NCI-H226 (cell line): ENCODE measurements around the gene NDST3.
A peak's percentile ranks its signal among the peaks of the same experiment; 100 is the strongest.

ENCODE experiments used
- DNase-seq: peaks from one replicate; pipeline ENCODE4 v3.0.0-alpha.2; 2015

NDST3 gene

GRCh38 chr4:118082182-118082581, 47.9 kb downstream of the NDST3 start:
- no peak for DNase-seq

DNA sequence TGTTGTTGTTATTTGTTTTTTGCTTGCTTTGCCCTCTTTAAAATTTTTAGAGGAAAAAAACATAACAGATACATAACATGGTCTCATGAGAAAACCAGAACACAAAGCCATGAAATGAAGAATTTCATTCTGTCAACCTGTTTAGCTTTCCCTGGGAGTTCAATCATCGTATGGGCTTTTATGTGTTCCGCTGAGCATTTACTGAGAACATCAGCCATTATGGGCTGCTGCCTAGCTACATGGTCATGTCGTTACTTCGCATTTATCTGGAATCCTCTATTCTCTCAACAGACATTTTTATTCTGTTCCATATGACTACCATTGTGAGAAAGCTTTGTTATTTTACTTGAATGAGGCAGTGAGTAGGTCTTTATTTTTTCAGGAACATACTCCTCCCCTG, 51.4 kb downstream of the NDST3 start:
- no peak for DNase-seq

DNA sequence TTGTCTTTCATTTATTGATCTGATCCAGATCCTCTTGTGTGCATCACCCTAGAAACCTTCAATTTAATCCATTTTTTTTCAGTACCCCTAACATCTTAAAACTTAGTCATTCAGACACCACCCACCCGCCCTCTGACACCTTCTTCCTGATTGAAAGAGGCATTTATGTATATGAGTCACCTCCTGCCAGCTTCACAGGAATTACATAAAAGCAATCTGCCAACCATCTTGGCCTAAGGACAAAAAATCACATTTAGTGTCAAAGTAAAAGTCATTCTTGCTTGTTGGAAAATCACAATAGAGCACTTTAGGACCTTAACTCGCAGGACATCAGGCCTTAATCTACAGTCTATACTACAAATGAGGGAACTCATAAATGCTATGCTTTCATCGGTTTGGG, 52.1 kb downstream of the NDST3 start:
- peak; percentile 56 for DNase-seq

- DNase-seq, result no peak
These were observed 53.1 kb downstream of the NDST3 start for GRCh38 chr4:118087366-118087765.

GRCh38 chr4:118099106-118099505, 64.8 kb downstream of the NDST3 start:
- DNase-seq, result no peak

GRCh38 chr4:118102195-118102594, 67.9 kb downstream of the NDST3 start:
- no peak for DNase-seq

DNA sequence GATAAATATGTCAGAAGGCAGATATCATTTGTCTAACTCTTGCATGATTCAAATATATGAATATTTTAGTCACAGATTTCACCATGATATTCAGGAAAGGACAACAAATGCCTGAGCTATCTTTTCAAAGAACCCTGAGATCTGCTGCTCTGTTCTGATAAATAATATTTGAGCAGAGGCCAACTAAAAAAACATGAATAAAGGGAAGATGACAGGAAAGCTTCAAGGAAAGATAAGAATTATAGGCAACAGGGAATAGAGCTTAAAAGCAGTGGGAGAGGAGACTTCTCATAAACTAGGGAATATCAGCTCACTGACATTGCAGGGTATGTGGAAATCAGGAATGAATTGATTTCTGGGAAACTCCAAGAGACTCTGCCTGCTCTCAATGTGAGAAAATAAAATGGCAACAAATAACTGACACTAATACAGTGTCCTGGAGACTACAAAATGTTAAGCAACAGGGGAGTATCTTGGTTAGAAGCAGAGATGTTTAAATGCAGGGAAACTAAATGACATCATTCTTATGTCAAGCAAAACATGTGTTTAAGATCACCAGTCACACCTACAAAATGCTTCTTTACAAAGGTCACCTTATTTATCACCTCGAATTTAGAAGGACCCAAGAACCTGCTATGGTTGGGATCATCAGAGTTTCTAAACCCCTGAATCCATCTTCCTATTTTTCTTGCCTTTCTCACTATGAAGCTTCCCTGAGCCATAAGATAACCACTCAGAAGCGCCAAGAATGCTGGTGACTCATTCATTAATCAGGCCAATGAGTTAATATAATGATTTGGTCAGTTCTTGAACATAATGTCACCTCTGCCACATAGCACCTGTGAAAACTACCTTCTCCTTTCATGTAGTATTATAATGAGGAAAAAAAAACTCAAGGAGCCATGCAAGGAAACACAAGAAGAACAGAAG, 78.1 kb downstream of the NDST3 start:
- DNase-seq, result peak; percentile 72

DNA sequence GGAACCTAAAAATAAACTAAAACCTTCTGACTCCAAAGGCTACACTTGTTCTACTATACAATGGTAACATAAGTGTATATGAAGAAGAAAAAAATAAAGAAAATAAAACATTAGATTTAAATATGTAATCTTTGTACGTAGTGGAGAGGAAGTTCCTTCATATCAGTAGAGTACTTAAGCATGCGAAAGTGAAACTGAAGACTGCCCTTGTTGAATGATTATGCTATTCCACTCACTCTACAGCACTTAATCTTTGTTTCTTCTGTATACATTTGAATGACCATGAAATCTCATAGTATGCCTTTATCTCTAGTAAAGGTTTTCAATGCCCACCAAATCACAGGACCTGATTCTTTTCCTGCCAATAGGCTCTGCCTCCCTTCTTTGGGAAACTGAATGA, 78.9 kb downstream of the NDST3 start:
- DNase-seq, result no peak

- DNase-seq, result peak; percentile 12
These were observed 80.4 kb downstream of the NDST3 start for GRCh38 chr4:118114720-118115119.

GRCh38 chr4:118120120-118120760, 86.0 kb downstream of the NDST3 start:
- DNase-seq, result no peak

DNA sequence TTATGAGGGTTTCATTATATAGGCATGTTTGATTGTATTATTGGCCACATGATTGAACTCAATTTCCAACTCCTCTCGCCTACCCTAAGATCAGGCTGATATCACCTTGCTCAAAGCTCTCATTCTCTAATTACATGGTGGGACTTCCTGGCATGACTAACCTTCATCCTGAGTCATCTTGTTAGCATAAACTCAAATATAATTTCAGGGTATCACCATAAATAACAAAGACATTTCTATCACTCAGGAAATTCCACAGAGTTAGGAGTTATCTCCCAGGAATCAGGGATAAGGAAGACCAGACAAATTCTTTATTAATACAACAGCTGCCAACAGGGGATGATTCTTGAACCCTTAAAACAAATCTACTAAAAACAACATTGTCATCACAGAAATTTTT, 90.7 kb downstream of the NDST3 start:
- DNase-seq, result peak; percentile 31

GRCh38 chr4:118139241-118139640, 105.0 kb downstream of the NDST3 start:
- no peak for DNase-seq

- no peak for DNase-seq
These were observed 107.0 kb downstream of the NDST3 start for GRCh38 chr4:118141240-118141639.

DNA sequence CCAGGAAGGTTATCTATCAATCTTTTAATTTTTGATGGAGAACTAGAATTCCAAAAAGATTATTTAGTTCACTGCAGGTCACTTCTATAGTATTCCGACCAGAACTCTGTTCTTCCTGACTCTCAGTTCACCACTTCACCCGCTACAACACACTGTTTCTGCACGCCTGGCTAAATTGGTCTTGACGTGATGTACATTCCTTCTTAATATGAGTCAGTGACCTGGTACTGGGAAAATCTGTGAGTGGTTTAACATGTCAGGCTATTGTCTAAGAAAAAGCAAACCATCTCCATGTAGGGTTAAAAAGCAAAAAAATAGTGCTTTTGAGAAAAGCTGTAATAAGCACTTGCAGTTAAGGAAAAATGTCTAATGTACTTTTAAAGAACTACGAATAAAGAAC, 120.4 kb downstream of the NDST3 start:
- no peak for DNase-seq

GRCh38 chr4:118155516-118155915, 121.2 kb downstream of the NDST3 start:
- DNase-seq, result no peak

- peak; percentile 56 for DNase-seq
These were observed 124.6 kb downstream of the NDST3 start for GRCh38 chr4:118158763-118159375.

GRCh38 chr4:118167306-118167705, 133.0 kb downstream of the NDST3 start:
- no peak for DNase-seq

DNA sequence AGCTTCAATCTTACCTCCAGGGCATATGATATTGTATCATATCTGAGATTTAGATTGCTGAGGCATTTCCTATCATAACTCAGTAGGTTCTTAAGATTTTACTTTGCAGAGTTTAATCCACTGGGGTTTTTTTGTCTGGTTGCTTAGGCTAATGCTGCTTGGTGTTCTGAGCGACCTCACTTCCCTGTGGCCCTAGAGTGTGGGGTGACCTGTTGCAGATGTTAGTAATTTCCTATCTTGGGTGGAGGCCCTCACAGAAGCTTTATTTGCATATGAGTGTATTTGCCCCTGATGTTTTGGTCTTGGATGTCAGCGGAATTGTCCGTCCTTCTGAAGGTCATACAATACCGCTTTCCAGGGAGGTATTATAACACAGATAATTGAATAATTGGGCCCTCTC, 137.1 kb downstream of the NDST3 start:
- DNase-seq, result peak; percentile 7

- no peak for DNase-seq
These were observed 138.8 kb downstream of the NDST3 start for GRCh38 chr4:118173126-118173525.

DNA sequence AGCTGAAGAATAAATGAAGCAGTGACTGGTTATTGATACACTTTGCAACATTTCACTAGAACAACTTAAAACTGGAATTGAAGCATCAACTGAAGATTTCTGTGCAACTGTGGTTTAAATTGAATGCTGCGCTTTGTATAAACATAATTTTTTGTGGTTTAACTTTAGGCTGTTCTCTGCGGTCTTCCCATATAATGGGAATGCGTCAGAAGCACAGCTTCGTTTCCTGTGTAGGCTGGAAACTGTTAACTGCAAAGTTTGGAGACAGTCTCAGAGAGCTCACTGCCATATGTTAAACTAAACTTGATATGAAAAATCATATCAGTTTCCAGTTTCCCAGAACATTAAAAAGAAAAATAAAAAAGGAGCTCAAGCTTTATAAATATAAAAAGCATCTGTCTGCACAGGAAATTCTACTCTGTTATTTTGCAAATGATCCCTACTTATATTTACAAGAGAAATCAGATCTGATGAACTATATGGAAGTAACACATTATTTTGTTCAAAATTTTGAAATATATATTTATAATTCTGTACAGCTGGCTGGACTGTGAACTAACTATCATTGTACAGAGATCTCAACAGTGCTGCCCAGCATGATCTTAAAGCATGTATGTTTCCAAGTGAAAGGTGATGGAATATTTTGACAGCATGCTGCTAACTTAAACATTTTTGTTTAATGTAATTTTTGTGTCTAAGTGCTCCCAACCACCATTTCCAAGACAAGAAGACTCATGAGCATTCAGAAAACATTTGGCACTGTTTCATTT, 139.9 kb downstream of the NDST3 start:
- DNase-seq, result no peak

DNA sequence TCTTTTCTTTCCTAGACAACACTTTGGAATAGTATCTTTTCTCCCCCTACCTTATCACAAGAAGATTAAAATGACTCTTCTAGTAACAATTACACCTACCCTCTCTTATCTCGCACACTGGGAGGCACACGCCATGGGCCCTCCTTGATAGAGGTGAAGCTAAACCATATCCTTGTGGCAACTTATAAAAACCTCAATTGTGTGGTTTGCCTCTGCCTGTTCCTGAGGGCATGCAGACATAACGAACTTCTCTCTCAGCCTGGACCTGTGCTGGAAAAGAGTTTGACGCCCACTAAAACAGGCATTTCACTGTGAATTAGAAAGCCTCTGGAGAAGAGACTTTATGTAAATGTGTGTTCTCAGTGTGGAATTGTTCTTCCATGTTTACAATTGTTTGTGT, 141.2 kb downstream of the NDST3 start:
- DNase-seq, result peak; percentile 87

GRCh38 chr4:118177126-118177525, 142.8 kb downstream of the NDST3 start:
- DNase-seq, result no peak

GRCh38 chr4:118180776-118181175, 146.5 kb downstream of the NDST3 start:
- no peak for DNase-seq
